Measurements from ENCODE around the gene EID2B. TPM values are rescaled to one million over a fixed set of nuclear protein-coding genes. Genes with fewer than 3 reads are reported as not detected.

EID2B gene
- total RNA-seq, 2 donors from 2014 or later = 5.6 to 6.2 TPM

DNA sequence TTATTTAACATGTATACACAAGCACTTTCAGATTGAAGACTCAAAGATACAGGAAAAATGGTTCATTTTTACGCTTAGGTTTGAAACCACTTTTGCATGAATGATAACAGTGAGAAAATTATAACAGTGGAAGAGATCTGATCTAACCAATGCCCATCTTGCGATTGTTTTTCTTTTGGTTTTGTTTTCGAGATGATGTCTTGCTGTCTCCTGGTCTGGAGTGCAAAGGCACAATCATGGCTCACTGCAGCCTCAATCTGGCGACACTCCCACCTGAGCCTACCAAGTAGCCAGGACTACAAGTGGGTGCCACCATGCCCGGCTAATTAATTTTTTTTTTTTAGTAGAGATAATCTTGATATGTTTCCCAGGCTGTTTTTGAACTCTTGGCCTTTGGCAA is 17.5 kb upstream of the EID2B start:
- TF ChIP-seq, protein P1, sequence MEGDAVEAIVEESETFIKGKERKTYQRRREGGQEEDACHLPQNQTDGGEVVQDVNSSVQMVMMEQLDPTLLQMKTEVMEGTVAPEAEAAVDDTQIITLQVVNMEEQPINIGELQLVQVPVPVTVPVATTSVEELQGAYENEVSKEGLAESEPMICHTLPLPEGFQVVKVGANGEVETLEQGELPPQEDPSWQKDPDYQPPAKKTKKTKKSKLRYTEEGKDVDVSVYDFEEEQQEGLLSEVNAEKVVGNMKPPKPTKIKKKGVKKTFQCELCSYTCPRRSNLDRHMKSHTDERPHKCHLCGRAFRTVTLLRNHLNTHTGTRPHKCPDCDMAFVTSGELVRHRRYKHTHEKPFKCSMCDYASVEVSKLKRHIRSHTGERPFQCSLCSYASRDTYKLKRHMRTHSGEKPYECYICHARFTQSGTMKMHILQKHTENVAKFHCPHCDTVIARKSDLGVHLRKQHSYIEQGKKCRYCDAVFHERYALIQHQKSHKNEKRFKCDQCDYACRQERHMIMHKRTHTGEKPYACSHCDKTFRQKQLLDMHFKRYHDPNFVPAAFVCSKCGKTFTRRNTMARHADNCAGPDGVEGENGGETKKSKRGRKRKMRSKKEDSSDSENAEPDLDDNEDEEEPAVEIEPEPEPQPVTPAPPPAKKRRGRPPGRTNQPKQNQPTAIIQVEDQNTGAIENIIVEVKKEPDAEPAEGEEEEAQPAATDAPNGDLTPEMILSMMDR (IDR thresholded peaks at IDR 0.05) = no peak
- Histone ChIP-seq H3K36me3 (no peaks in the 10 kb centered on the region), H3K27ac (no peak overlapping the region), H3K27me3 (replicated peaks; ENCODE audit: insufficient read depth) (no peaks in the 10 kb centered on the region), H3K4me3 (no peak overlapping the region), H3K9me3 (no peaks in the 10 kb centered on the region), H3K4me1 (ENCODE audit: control insufficient read depth in 1 of 2, low read depth in 2 of 2) (no peaks in the 10 kb centered on the region)
- ATAC-seq (ENCODE audit: insufficient number of reproducible peaks, low FRiP score, low read depth) = no peak
- no peak for DNase-seq (ENCODE audit: low spot score)

DNA sequence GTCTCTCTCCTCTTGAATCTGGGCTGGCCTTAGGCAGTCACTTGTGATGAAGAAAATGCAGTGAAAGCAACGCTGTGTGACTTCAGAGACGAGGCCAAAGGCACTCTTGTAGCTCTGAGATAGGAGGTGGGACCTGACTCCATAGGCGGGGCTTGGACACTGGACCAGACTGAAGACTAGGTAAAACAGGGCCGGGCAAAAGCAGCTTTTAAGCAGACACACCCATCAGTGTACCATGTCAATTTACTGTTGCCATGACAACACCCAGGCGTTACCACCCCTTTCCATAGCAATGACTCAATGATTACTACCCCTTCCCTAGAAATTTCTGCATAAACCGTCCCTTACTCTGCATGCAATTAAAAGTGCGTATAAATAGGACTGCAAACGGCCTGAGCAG is 13.9 kb upstream of the EID2B start:
- Histone ChIP-seq H3K4me3 (no peak overlapping the region), H3K9me3 (no peaks in the 10 kb centered on the region), H3K4me1 (ENCODE audit: control insufficient read depth in 1 of 2, low read depth in 2 of 2) (no peaks in the 10 kb centered on the region), H3K27me3 (replicated peaks; ENCODE audit: insufficient read depth) (no peaks in the 10 kb centered on the region), H3K36me3 (no peaks in the 10 kb centered on the region), H3K27ac (no peak overlapping the region)
- no peak for DNase-seq (ENCODE audit: low spot score)
- TF ChIP-seq, protein P1 (IDR thresholded peaks at IDR 0.05) = no peak
- ATAC-seq (ENCODE audit: insufficient number of reproducible peaks, low FRiP score, low read depth) = no peak

DNA sequence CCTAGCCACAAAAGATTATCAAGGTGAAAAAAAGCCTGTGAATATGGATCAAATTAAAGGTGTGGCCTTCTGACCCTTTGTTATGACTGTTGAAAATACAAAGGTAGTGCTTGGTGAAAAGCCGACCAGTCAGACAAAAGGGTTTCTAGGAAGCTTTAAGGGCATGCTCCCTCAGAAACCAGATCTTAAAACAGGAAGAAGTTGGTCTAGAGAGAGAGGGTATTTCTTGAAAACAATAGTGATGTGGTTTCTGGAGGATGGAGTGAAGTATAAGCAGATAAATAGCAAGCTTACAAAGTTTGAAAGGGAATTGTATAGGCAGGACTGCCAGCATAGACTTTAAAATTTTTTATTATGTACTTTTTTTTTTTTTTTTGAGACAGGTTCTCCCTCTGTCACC is 12.3 kb upstream of the EID2B start:
- no peak overlapping the region for H3K4me3 ChIP-seq
- H3K27ac ChIP-seq = no peak overlapping the region
- H3K36me3 ChIP-seq = no peaks in the 10 kb centered on the region
- ATAC-seq (ENCODE audit: insufficient number of reproducible peaks, low FRiP score, low read depth) = no peak
- no peaks in the 10 kb centered on the region for H3K27me3 ChIP-seq (replicated peaks; ENCODE audit: insufficient read depth)
- DNase-seq (ENCODE audit: low spot score) = no peak
- H3K9me3 ChIP-seq = no peaks in the 10 kb centered on the region
- H3K4me1 ChIP-seq (ENCODE audit: control insufficient read depth in 1 of 2, low read depth in 2 of 2) = peaks cover 4 to 6% of the 10 kb centered on the region in 2 donors
- TF ChIP-seq, protein P1 (IDR thresholded peaks at IDR 0.05) = no peak

DNA sequence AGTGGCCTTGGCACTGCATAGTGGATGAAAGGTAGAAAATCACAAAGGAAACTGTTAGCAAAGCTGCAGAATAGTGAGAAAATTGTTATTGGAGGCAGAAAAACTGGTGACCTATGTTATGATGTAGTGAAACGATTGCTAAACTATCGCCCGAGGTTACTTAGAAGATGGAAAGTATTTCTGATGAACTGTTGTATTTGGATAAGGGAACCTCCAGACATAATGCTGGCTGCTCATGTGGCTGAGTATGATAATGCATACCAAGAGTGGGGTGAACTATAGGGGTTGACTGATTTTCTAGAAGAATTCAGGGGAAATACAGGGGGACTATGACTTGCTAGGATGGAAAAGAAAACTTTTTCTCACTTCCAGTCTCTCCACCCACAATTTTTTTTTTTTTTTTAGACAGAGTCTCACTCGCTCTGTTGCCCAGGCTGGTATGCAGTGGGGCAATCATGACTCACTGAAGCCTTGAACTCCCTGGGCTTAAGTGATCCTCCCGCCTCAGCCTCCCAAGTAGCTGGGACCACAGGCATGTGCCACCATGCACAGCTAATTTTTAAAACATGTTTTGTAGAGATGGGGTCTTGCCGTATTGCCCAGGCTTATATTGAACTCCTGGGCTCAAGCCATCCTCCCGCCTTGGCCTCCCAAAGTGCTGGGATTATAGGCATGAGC is 11.7 kb upstream of the EID2B start:
- H3K4me3 ChIP-seq = no peak overlapping the region
- no peaks in the 10 kb centered on the region for H3K9me3 ChIP-seq
- H3K36me3 ChIP-seq = no peaks in the 10 kb centered on the region
- ATAC-seq (ENCODE audit: insufficient number of reproducible peaks, low FRiP score, low read depth) = no peak
- TF ChIP-seq, protein P1 (IDR thresholded peaks at IDR 0.05) = no peak
- no peaks in the 10 kb centered on the region for H3K27me3 ChIP-seq (replicated peaks; ENCODE audit: insufficient read depth)
- H3K4me1 ChIP-seq (ENCODE audit: control insufficient read depth in 1 of 2, low read depth in 2 of 2) = peaks cover 4 to 6% of the 10 kb centered on the region in 2 donors
- H3K27ac ChIP-seq = no peak overlapping the region
- DNase-seq (ENCODE audit: low spot score) = no peak

DNA sequence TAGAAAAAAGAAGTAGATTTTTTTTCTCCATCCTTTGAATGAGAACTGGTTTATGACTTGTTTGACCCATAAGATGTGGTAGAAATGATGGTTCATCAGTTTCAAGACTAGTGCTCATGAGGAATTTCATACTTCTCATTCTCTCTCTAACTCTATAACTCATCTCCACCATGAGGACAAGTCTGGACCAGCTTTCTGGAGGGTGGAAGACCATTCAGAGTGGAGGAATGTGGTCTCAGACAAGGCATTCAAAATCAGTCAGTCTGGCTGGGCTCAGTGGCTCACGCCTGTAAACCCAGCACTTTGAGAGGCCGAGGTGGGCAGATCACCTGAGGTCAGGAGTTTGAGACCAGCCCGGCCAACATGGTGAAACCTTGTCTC is 10.8 kb upstream of the EID2B start:
- Histone ChIP-seq H3K9me3 (no peaks in the 10 kb centered on the region), H3K4me1 (ENCODE audit: control insufficient read depth in 1 of 2, low read depth in 2 of 2) (peaks cover 10 to 13% of the 10 kb centered on the region in 2 donors), H3K36me3 (no peaks in the 10 kb centered on the region), H3K27me3 (replicated peaks; ENCODE audit: insufficient read depth) (no peaks in the 10 kb centered on the region), H3K4me3 (no peak overlapping the region), H3K27ac (no peak overlapping the region)
- ATAC-seq (ENCODE audit: insufficient number of reproducible peaks, low FRiP score, low read depth) = no peak
- DNase-seq (ENCODE audit: low spot score) = no peak
- TF ChIP-seq, protein P1 (IDR thresholded peaks at IDR 0.05) = no peak

Measured in thoracic aorta (tissue), 2 donors.